Mesothelial cell of epicardium (in vitro differentiated cells): Measurements from ENCODE around the gene GALNT9. TPM values are rescaled to one million over a fixed set of nuclear protein-coding genes. Genes with fewer than 3 reads are reported as not detected.
"Not testable (repeated sequence)": the region's sequence is repeated elsewhere in the genome, so short reads cannot be mapped to it uniquely, and the experiment has no call there.

ENCODE experiments used
- DNase-seq, 2 experiments: peaks; one replicate each; pipeline ENCODE4 v3.0.0; 2021; ENCODE audit warnings: low spot score in 2 of 2; ENCODE audit not compliant: unreplicated experiment in 2 of 2
- H3K27ac Mint-ChIP-seq: 2 replicates; pipeline ENCODE4 v1.8.0; 2021; ENCODE audit warnings: mixed read lengths
- H3K27me3 Mint-ChIP-seq: 2 replicates; pipeline ENCODE4 v1.8.0; 2021; ENCODE audit warnings: low read depth, mixed read lengths
- H3K36me3 Mint-ChIP-seq: 2 replicates; pipeline ENCODE4 v1.8.0; 2021; ENCODE audit warnings: mixed read lengths
- H3K4me1 Mint-ChIP-seq: 2 replicates; pipeline ENCODE4 v1.8.0; 2021; ENCODE audit warnings: mixed read lengths
- H3K4me3 Mint-ChIP-seq: 2 replicates; pipeline ENCODE4 v1.8.0; 2021; ENCODE audit warnings: mild to moderate bottlenecking, moderate library complexity, mixed read lengths
- H3K9me3 Mint-ChIP-seq: 2 replicates; pipeline ENCODE4 v1.8.0; 2021; ENCODE audit warnings: mixed read lengths
- CTCF ChIP-seq: fragments of 200-600 bp; sonication (generic); IDR thresholded peaks from one replicate; pipeline ENCODE4 v1.5.0; 2021; ENCODE audit warnings: antibody characterized with exemption; ENCODE audit not compliant: unreplicated experiment
- total RNA-seq: library from RNA; stranded (reverse); gene quantifications from 3 replicates; pipeline ENCODE4 v1.2.1, GENCODE V29; 2021

Gene GALNT9
- total RNA-seq, 1 donor from 2014 or later, result 4.8 TPM

GRCh38 chr12:132257955-132258490, 71.4 kb downstream of the GALNT9 start:
- Mint-ChIP-seq H3K36me3 (no peaks in the 10 kb centered on the region), H3K4me1 (no peaks in the 10 kb centered on the region), H3K4me3 (no peak overlapping the region), H3K27me3 (peaks cover 53% of the 10 kb centered on the region), H3K27ac (no peak overlapping the region), H3K9me3 (no peaks in the 10 kb centered on the region)
- no peak for TF ChIP-seq CTCF
- no peak for DNase-seq

DNA sequence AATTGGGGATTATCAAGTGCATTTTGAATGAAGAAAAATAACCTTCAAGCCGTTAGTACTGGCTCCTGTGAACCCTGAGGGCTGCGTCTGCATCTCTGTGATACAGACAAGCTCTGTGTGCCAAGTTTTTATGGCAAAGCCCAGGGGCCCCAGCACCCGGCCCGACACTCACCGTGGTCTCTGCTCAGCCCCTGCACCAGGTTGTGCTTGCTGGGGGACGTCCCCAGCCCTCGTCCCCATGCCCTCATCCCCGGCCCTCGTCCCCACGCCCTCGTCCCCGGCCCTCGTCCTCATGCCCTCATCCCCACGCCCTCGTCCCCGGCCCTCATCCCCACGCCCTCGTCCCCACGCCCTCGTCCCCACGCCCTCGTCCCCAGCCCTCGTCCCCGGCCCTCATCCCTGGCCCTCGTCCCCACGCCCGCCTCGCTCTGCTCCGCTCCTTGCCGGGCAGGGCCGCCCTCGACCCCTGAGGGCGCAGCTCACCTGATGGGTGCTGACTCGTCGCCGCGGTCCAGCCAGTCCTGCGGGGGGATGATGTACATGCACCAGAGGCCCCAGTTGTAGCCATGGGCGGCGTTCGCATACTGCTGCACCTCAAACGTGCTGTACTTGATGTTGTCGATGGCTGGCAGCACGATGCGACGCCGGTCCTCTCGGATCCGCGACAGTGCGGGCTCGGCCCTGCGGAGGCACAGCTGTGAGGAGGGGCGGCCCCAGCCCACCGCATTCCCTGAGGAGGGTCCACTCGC, 72.0 kb downstream of the GALNT9 start:
- Mint-ChIP-seq H3K27ac (no peak overlapping the region), H3K4me3 (no peak overlapping the region), H3K4me1 (no peaks in the 10 kb centered on the region), H3K36me3 (no peaks in the 10 kb centered on the region), H3K27me3 (peaks cover 51% of the 10 kb centered on the region), H3K9me3 (no peaks in the 10 kb centered on the region)
- DNase-seq, result no peak
- TF ChIP-seq CTCF, result no peak

GRCh38 chr12:132256646-132257045, 72.7 kb downstream of the GALNT9 start:
- no peaks in the 10 kb centered on the region for H3K4me1 Mint-ChIP-seq
- no peak overlapping the region for H3K4me3 Mint-ChIP-seq
- no peak overlapping the region for H3K27ac Mint-ChIP-seq
- no peak for DNase-seq
- TF ChIP-seq CTCF, result no peak
- no peaks in the 10 kb centered on the region for H3K36me3 Mint-ChIP-seq
- H3K27me3 Mint-ChIP-seq, result peaks cover 49% of the 10 kb centered on the region
- H3K9me3 Mint-ChIP-seq, result no peaks in the 10 kb centered on the region

- Mint-ChIP-seq H3K4me1 (no peaks in the 10 kb centered on the region), H3K27ac (no peak overlapping the region), H3K9me3 (no peaks in the 10 kb centered on the region), H3K36me3 (no peaks in the 10 kb centered on the region), H3K27me3 (peaks cover 46% of the 10 kb centered on the region), H3K4me3 (no peak overlapping the region)
- DNase-seq, result no peak
- TF ChIP-seq CTCF, result no peak
These were observed 73.7 kb downstream of the GALNT9 start for GRCh38 chr12:132255642-132256041.

DNA sequence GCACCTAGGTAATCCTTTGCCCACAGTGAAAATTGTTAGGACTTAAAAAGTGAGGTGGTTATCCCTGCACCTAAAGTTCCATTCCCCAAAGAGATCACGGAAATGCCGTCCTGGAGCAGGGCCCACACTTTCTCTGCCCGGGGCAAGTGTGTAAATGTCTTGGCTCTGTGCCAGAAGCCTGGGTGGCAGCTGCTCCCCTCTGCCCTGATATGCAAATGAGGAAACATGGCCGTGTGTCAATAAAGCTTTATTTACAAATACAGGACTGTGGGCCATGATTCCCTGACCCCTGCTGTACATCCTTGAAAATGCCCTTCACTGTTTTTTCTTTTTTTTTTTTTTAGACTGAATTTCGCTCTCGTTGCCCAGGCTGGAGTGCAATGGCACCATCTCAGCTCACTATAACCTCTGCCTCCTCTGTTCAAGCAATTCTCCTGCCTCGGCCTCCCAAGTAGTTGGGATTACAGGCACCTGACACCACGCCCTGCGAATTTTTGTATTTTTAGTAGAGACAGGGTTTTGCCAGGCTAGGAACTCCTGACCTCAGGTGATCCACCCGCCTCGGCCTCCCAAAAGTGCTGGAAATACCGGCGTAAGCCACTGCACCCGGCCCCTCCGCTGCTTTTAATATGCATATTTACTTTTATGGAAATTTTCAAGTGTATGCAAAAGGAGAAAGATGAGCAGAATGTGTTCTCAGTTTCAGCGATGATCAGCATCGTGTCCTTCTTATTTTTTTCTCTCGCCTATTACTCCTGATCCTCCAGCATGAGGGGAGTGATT, 75.5 kb downstream of the GALNT9 start:
- Mint-ChIP-seq H3K27ac (no peak overlapping the region), H3K36me3 (no peaks in the 10 kb centered on the region), H3K9me3 (no peaks in the 10 kb centered on the region), H3K27me3 (peaks cover 57% of the 10 kb centered on the region), H3K4me1 (no peaks in the 10 kb centered on the region), H3K4me3 (no peak overlapping the region)
- TF ChIP-seq CTCF, result no peak
- no peak for DNase-seq

- not testable (repeated sequence) for H3K9me3 Mint-ChIP-seq, H3K4me3 Mint-ChIP-seq, H3K36me3 Mint-ChIP-seq, H3K4me1 Mint-ChIP-seq, DNase-seq, H3K27ac Mint-ChIP-seq
- H3K27me3 Mint-ChIP-seq, result peaks cover 62% of the 10 kb centered on the region
These were observed 76.4 kb downstream of the GALNT9 start for GRCh38 chr12:132252981-132253380.
